Fibroblast of villous mesenchyme (primary cell): Measurements from ENCODE around the gene WDR48. TPM values are rescaled to one million over a fixed set of nuclear protein-coding genes. Genes with fewer than 3 reads are reported as not detected.

Source experiments
- DNase-seq: peaks from one replicate; pipeline ENCODE4 v3.0.0-alpha.2; 2010; ENCODE audit warnings: low read depth
- H3K4me3 ChIP-seq: 2 replicates; pipeline ENCODE4 v1.5.1; 2011; ENCODE audit warnings: low read depth, mild to moderate bottlenecking, low read length
- total RNA-seq: library from RNA; depleted of rRNA; stranded (reverse); fragments of >200 nt; gene quantifications from 2 replicates; pipeline ENCODE4 v1.2.3, GENCODE V29; 2012
- TF ChIP-seq, protein P1 (sequence below): IDR thresholded peaks from 2 replicates; pipeline ENCODE4 v1.5.1; 2012; ENCODE audit warnings: low read depth, mild to moderate bottlenecking, low read length; ENCODE audit not compliant: insufficient read depth

The WDR48 gene
- total RNA-seq, 1 donor, result 30.2 TPM

DNA sequence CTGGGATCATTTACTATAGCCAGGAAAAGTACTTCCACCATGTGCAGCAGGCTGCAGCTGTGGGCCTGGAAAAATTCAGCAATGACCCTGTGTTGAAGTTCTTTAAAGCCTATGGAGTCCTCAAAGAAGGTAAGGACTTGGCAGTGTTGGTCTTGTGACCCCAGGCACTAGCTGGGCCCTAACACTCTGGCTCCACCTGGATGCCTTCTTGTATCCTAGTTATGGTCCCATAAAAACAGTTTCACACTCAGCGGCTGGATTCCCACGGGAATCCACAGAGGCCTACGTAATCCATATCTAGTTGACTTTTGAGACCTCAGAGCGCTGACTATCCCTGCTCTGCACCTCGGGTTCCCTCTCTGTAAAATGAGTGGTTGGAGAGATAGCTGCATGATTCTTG, 57.3 kb downstream of the WDR48 start:
- H3K4me3 ChIP-seq, result no peak overlapping the region
- TF ChIP-seq, protein P1, sequence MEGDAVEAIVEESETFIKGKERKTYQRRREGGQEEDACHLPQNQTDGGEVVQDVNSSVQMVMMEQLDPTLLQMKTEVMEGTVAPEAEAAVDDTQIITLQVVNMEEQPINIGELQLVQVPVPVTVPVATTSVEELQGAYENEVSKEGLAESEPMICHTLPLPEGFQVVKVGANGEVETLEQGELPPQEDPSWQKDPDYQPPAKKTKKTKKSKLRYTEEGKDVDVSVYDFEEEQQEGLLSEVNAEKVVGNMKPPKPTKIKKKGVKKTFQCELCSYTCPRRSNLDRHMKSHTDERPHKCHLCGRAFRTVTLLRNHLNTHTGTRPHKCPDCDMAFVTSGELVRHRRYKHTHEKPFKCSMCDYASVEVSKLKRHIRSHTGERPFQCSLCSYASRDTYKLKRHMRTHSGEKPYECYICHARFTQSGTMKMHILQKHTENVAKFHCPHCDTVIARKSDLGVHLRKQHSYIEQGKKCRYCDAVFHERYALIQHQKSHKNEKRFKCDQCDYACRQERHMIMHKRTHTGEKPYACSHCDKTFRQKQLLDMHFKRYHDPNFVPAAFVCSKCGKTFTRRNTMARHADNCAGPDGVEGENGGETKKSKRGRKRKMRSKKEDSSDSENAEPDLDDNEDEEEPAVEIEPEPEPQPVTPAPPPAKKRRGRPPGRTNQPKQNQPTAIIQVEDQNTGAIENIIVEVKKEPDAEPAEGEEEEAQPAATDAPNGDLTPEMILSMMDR, result no peak
- DNase-seq, result no peak

DNA sequence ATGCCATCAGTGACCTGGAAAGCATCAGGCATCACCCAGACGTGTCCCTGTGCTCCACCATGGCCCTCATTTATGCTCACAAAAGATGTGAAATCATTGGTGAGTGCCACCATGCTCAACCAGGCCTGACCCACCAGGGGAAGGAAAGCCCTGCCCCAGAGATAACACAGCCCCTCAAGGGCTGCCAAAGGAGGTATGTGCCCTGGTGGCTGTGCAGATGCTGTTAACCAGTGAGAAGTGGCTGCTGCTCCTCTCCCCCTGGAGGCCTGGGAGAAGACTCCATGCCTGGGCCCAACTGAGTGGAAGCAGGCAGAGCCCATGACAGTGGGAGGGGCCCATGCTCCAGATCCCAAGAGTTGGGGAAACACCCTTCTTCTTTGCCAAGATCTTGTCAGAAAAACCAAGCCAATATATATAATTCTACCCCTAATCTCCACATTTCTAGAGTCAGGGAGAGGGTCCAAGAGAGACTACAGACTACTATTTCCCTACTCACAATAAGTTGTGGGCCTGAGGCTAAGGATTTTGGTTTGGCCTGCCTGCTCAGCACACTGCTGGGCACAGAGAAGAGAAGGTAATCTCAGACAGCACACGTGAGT, 58.3 kb downstream of the WDR48 start:
- TF ChIP-seq, protein P1, result no peak
- no peak overlapping the region for H3K4me3 ChIP-seq
- no peak for DNase-seq

DNA sequence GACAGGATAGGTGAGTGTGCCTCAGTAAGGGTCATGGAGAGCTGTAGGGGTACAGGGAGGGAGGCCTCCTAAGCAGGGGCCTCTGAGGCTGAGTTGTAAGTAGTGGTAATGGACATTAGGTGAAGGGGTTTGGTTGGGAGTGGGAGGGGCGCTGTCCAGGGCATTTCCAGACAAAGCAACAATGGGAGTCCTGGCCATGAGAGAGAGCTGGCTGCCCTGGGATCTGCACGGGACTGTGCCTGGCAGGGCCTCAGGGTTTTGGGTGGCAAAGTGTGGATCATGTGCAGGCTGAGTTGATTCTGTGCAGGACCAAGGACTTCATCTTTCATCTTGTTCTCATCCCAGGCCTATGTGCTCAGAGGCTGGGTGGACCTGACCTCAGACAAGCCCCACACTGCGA, 60.3 kb downstream of the WDR48 start:
- no peak for DNase-seq
- H3K4me3 ChIP-seq, result no peak overlapping the region
- TF ChIP-seq, protein P1, result no peak

DNA sequence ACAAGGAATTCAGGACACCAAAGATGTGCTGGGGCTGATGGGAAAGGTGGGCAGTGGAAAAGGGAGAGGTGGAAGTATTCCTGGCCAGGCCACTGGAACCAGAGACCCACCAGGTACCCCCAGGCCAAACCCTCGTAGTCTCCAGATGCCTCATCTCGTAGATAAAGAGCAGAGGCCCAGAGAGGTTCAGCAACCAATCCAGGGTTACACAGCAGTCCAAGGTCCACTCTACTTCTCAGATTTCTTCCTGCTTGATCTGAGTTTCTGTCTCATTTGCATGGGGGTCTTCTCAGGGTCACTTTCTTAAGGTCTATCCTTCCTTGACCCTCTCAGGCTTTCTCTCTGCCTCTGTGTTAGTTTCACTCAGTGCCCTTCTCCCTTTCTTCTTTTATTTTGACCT, 60.7 kb downstream of the WDR48 start:
- no peak overlapping the region for H3K4me3 ChIP-seq
- no peak for DNase-seq
- TF ChIP-seq, protein P1, result no peak

DNA sequence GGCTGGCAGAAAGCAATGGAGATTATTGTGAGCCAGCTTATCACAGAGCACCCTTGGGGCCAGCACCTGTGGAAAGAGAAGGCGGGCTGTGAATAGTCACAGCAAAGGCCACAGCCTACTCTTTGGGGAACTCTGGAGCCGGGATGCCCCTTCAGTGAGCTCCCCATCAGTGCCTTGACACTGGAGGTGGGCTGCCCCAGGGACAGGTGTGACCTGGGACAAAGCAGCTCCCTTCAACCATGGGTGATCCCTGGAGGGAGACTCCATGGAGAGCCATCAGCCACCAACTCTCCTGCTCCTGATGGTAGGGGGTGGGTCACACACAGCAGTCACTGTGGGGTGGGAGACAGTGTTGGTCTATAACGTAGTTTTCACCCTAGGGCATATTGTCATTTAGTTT, 61.5 kb downstream of the WDR48 start:
- TF ChIP-seq, protein P1, result no peak
- no peak for DNase-seq
- H3K4me3 ChIP-seq, result no peak overlapping the region

DNA sequence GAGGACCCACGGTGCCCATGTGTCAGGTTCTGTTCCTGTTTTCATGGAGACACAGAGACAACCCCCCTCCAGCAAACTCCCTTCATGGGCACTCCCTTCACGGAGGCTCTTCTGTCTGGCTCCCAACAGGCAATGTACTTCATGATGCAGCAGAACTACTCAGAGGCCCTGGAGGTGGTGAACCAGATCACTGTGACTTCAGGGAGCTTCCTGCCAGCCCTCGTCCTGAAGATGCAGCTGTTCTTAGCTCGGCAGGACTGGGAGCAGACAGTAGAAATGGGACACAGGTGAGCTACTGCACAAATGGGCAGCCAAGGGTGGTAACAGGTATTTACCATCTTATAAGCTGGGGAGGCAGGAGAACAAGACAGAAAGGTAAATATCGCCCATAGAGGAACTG, 62.6 kb downstream of the WDR48 start:
- DNase-seq, result no peak
- TF ChIP-seq, protein P1, result no peak
- H3K4me3 ChIP-seq, result no peak overlapping the region

DNA sequence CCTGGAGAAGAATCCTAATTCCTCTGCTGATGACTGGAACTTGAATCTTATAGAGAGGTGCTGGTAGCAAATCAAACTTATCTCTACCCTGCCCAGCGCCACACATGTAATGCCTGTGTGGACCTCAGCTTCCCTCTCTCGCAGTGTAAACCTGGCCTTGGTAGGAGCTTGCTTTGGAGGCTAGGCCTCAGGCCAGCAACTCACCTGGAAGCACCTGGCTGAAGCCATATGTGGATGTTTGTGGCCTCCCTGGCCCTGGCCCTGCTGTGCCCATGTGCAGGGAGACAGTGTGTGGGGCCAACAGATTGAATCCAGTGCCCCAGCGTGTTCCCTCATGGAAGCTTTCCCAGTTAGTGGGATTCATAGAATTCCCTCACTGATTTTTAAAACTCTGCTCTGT, 64.1 kb downstream of the WDR48 start:
- no peak overlapping the region for H3K4me3 ChIP-seq
- TF ChIP-seq, protein P1, result no peak
- DNase-seq, result no peak
